Astrocyte (in vitro differentiated cells and primary cell): Measurements from ENCODE around the gene CRYBG2. TPM values are rescaled to one million over a fixed set of nuclear protein-coding genes. Genes with fewer than 3 reads are reported as not detected.

Experiments
- DNase-seq: peaks from one replicate; pipeline ENCODE4 v3.0.0-alpha.2; 2010; ENCODE audit warnings: low read depth
- FAIRE-seq: peaks from 2 replicates; lab custom pipeline; 2011; peaks lifted over from hg19 to GRCh38; lab: Jason Lieb, UNC
- H2AFZ ChIP-seq: 2 replicates; pipeline ENCODE4 v1.6.0; 2012; ENCODE audit warnings: low read depth, low read length, inconsistent platforms
- H3K27ac ChIP-seq: 2 replicates; pipeline ENCODE4 v1.5.1; 2011; ENCODE audit warnings: low read depth, low read length, inconsistent platforms
- H3K27me3 ChIP-seq: 2 replicates; pipeline ENCODE4 v1.6.0; 2011; ENCODE audit warnings: low read length, inconsistent platforms; ENCODE audit not compliant: insufficient read depth
- H3K36me3 ChIP-seq: 2 replicates; pipeline ENCODE4 v1.5.1; 2011; ENCODE audit warnings: low read length, inconsistent platforms; ENCODE audit not compliant: insufficient read depth
- H3K4me1 ChIP-seq: 2 replicates; pipeline ENCODE4 v1.5.1; 2011; ENCODE audit warnings: low read length, inconsistent platforms; ENCODE audit not compliant: insufficient read depth
- H3K4me2 ChIP-seq: 2 replicates; pipeline ENCODE4 v1.6.0; 2012; ENCODE audit warnings: low read length, inconsistent platforms
- H3K4me3 ChIP-seq: 2 replicates; pipeline ENCODE4 v1.5.1; 2011; ENCODE audit warnings: low read depth, mild to moderate bottlenecking, low read length, inconsistent platforms; ENCODE audit not compliant: insufficient read depth
- H3K79me2 ChIP-seq: 2 replicates; pipeline ENCODE4 v1.6.0; 2012; ENCODE audit warnings: mild to moderate bottlenecking, low read length, inconsistent platforms; ENCODE audit not compliant: insufficient read depth
- H3K9ac ChIP-seq: 2 replicates; pipeline ENCODE4 v1.6.0; 2012; ENCODE audit warnings: mild to moderate bottlenecking, low read length, inconsistent platforms
- H3K9me3 ChIP-seq: 2 replicates; pipeline ENCODE4 v1.5.1; 2012; ENCODE audit warnings: low read depth, mild to moderate bottlenecking, low read length, inconsistent platforms; ENCODE audit not compliant: insufficient read depth
- H4K20me1 ChIP-seq: 2 replicates; pipeline ENCODE4 v1.6.0; 2012; ENCODE audit warnings: low read length, inconsistent platforms; ENCODE audit not compliant: insufficient read depth
- H3K27ac Mint-ChIP-seq: one replicate; pipeline ENCODE4 v1.8.0; 2021; ENCODE audit warnings: mild to moderate bottlenecking, mixed read lengths; ENCODE audit not compliant: unreplicated experiment
- H3K27me3 Mint-ChIP-seq: one replicate; pipeline ENCODE4 v1.8.0; 2021; ENCODE audit warnings: low read depth, mixed read lengths; ENCODE audit not compliant: unreplicated experiment
- H3K36me3 Mint-ChIP-seq: one replicate; pipeline ENCODE4 v1.8.0; 2021; ENCODE audit warnings: low read depth, mixed read lengths; ENCODE audit not compliant: unreplicated experiment
- H3K4me1 Mint-ChIP-seq: one replicate; pipeline ENCODE4 v1.8.0; 2021; ENCODE audit warnings: low read depth, mixed read lengths; ENCODE audit not compliant: unreplicated experiment
- H3K4me3 Mint-ChIP-seq: one replicate; pipeline ENCODE4 v1.8.0; 2021; ENCODE audit warnings: mild to moderate bottlenecking, moderate library complexity, mixed read lengths; ENCODE audit not compliant: unreplicated experiment
- H3K9me3 Mint-ChIP-seq: one replicate; pipeline ENCODE4 v1.8.0; 2021; ENCODE audit warnings: mild to moderate bottlenecking, mixed read lengths; ENCODE audit not compliant: unreplicated experiment
- CTCF ChIP-seq: IDR thresholded peaks from 2 replicates; pipeline ENCODE4 v1.5.1; 2011; ENCODE audit warnings: low read depth, mild to moderate bottlenecking, inconsistent platforms, low read length, moderate library complexity; ENCODE audit not compliant: insufficient read depth
- EZH2 ChIP-seq: IDR thresholded peaks from 2 replicates; pipeline ENCODE4 v1.6.1; 2012; ENCODE audit warnings: mild to moderate bottlenecking, low read length, inconsistent platforms; ENCODE audit not compliant: insufficient read depth
- total RNA-seq: library from RNA; stranded (reverse); gene quantifications from 2 replicates; pipeline ENCODE4 v1.2.1, GENCODE V29; 2021

CRYBG2 gene
- total RNA-seq, 1 donor from 2014 or later, result 5.3 TPM

GRCh38 chr1:26291433-26291832 is 62.5 kb downstream of the CRYBG2 start:
- H3K27me3 Mint-ChIP-seq, result no peaks in the 10 kb centered on the region
- FAIRE-seq, result no peak

GRCh38 chr1:26290882-26291261 is 63.1 kb downstream of the CRYBG2 start:
- Histone ChIP-seq H2AFZ (no peak overlapping the region), H3K27me3 (no peaks in the 10 kb centered on the region), H3K9ac (no peak overlapping the region), H3K27ac (no peak overlapping the region), H3K79me2 (no peaks in the 10 kb centered on the region), H3K9me3 (no peaks in the 10 kb centered on the region), H3K36me3 (no peaks in the 10 kb centered on the region), H3K4me3 (no peak overlapping the region), H3K4me1 (no peaks in the 10 kb centered on the region), H3K4me2 (no peak overlapping the region), H4K20me1 (no peaks in the 10 kb centered on the region)
- Mint-ChIP-seq H3K4me3 (no peak overlapping the region), H3K36me3 (peaks cover 6% of the 10 kb centered on the region), H3K27me3 (no peaks in the 10 kb centered on the region), H3K9me3 (no peaks in the 10 kb centered on the region), H3K4me1 (peaks cover 7% of the 10 kb centered on the region), H3K27ac (no peak overlapping the region)
- no peak for TF ChIP-seq CTCF
- no peak for TF ChIP-seq EZH2
- DNase-seq (no peak), FAIRE-seq (no peak)

More at GRCh38 chr1:26291433-26291832, 62.5 kb downstream of the CRYBG2 start:
- H2AFZ ChIP-seq, result no peak overlapping the region
- DNase-seq, result no peak
- no peaks in the 10 kb centered on the region for H3K4me1 ChIP-seq
- no peaks in the 10 kb centered on the region for H3K36me3 ChIP-seq
- no peak overlapping the region for H3K4me3 Mint-ChIP-seq
- no peaks in the 10 kb centered on the region for H3K9me3 Mint-ChIP-seq
- H3K4me3 ChIP-seq, result no peak overlapping the region
- H3K27me3 ChIP-seq, result no peaks in the 10 kb centered on the region
- H3K9me3 ChIP-seq, result no peaks in the 10 kb centered on the region
- no peak overlapping the region for H3K27ac Mint-ChIP-seq
- no peak overlapping the region for H3K9ac ChIP-seq
- peaks cover 7% of the 10 kb centered on the region for H3K4me1 Mint-ChIP-seq
- H3K79me2 ChIP-seq, result no peaks in the 10 kb centered on the region
- no peak overlapping the region for H3K27ac ChIP-seq
- H3K4me2 ChIP-seq, result no peak overlapping the region
- no peaks in the 10 kb centered on the region for H4K20me1 ChIP-seq
- peaks cover 11% of the 10 kb centered on the region for H3K36me3 Mint-ChIP-seq
- TF ChIP-seq CTCF, result no peak
- TF ChIP-seq EZH2, result no peak

GRCh38 chr1:26290122-26290881 is 63.6 kb downstream of the CRYBG2 start:
- H3K27me3 Mint-ChIP-seq, result no peaks in the 10 kb centered on the region
- no peak overlapping the region for H3K4me2 ChIP-seq
- no peak overlapping the region for H3K27ac ChIP-seq
- H3K4me3 Mint-ChIP-seq, result no peak overlapping the region
- FAIRE-seq (no peak), DNase-seq (no peak)
- peaks cover 7% of the 10 kb centered on the region for H3K4me1 Mint-ChIP-seq
- no peak overlapping the region for H2AFZ ChIP-seq
- peaks cover 1% of the 10 kb centered on the region for H3K4me1 ChIP-seq
- no peaks in the 10 kb centered on the region for H3K79me2 ChIP-seq
- no peak overlapping the region for H3K9ac ChIP-seq
- H3K9me3 ChIP-seq, result no peaks in the 10 kb centered on the region
- no peaks in the 10 kb centered on the region for H4K20me1 ChIP-seq
- H3K4me3 ChIP-seq, result no peak overlapping the region
- no peak for TF ChIP-seq EZH2
- peaks cover 6% of the 10 kb centered on the region for H3K36me3 Mint-ChIP-seq
- no peaks in the 10 kb centered on the region for H3K27me3 ChIP-seq
- no peak overlapping the region for H3K27ac Mint-ChIP-seq
- H3K36me3 ChIP-seq, result no peaks in the 10 kb centered on the region
- no peaks in the 10 kb centered on the region for H3K9me3 Mint-ChIP-seq
